GM18526 (cell line): Measurements from ENCODE around the gene TOPBP1.

Source experiments
- POLR2A ChIP-seq: IDR thresholded peaks from 3 replicates; pipeline ENCODE4 v1.6.1; 2011; ENCODE audit not compliant: insufficient read length; ENCODE audit errors: extremely low read depth

TOPBP1 gene

DNA sequence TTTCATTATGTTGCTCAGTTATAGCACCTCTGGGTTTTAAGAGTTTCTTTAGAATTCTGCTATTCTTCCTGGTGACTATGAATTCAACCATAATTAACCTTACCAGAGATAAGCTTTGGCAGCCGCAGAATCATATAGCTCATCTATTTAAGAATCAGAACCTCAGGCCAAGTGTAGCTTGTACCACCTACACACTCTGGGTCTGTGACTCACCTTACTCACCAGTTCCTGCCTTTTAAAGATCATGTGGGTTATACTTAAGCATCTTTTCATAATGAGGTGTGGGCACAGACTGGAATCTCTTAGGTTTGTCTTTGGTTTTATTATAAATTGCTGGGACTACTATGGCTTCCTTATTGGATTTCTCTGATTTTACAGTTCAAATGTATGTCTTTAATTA lies 66.4 kb downstream of the TOPBP1 start:
- TF ChIP-seq POLR2A, result no peak

DNA sequence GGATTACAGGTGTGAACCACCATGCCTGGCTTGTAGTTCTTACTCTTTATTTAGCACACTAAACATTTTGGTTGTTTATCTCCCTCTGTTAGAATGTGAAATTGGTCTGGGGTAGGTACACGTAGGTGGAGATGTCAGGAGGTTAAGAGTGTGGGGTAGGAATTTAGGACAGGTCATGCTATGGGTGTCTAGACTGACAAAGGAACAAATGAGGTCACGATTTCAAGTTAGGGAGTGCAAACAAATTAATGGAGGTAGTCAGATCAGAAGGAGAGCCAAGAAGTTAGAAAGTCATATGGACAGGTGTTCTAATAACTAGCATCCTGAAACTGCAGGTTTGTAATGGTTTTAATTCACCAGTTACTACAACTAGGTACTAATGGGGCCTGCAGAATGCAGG lies 68.5 kb downstream of the TOPBP1 start:
- no peak for TF ChIP-seq POLR2A

DNA sequence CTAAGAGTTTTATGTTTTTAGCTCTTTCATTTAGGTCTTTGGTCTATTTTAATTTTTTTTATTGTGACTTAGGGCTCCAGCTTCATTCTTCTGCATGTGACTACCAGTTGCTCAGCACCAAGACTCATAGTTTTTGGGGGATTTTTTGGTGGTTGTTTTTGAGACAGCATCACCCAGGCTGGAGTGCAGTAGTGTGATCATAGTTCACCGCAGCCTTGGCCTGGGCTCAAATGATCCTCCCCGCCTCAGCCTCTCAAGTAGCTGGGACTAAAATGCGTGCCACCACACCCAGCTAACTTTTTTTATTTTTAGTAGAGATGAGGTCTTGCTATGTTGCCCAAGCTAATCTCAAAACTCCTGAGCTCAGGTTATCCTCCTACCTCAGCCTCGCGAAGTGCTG lies 68.9 kb downstream of the TOPBP1 start:
- no peak for TF ChIP-seq POLR2A

DNA sequence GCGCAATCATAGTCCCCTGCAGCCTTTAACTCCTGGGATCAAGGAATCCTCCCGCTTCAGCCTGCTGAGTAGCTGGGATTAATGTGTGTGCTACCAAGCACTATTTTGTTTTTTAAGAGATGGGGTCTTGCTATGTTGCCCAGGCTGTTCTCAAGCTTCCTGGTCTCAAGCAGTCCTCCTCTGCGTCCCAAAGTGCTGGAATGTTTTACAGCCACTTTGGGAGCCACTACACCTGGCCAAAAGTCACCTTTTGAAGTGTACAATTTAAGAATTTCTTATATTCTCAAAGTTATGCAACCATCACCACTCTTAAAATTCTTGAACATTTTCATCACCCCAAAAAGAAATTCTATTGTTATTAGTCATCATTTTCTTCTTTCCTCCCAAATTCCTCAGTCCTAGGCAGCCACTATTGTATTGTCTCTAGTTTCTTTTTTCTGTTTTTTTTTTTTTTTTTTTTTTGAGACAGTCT lies 70.4 kb downstream of the TOPBP1 start:
- TF ChIP-seq POLR2A, result no peak

DNA sequence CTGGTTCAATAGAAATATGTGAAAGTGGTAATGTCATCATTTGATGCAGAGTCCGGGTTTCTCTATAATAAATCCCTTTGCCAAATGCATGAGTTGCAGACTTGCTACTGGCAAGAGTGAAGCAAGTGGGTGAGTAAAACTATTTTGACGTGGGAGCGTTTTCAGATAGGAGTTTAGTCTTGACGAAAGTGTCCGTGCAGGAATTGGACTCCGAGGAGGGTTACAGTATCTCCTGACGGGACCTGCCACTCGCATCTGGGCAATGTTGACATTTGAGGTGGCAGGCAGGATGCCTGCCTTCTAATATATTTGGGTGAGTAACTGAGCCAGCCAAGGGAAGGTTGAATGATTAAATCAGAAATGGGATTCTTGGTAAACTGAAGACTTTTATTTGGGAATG lies 72.2 kb downstream of the TOPBP1 start:
- no peak for TF ChIP-seq POLR2A

DNA sequence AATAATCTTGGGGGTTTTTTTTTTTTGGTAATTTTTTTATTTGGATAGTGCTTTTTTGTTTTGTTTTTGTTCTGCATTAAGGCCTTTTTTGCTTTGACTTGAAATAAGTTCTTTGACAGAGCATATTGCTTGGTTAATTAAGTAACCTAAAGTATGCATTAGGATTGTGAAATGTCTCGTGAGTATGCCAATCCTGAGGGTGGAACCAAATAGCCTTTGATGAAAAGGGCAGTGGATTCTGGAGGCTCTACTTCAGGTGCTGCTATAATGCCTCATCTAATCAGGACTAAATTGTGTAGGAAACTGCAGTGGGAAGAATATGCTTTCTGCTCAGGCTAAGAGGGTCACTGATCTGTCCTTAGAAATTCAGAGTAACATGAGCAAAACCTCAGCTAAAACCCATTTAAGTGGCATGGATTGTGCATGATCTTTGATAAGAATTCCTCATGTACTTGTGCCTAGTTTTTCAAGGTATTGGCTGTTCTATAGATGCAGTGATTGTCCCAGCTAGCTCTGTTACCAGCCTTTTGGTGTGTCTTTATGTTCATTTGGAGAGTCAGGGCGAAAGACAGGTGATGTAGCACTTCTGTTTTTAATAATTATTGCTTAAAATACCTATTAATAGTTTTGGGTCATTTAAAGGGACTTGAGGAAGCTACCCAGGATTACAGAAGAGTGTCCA lies 72.8 kb downstream of the TOPBP1 start:
- no peak for TF ChIP-seq POLR2A

DNA sequence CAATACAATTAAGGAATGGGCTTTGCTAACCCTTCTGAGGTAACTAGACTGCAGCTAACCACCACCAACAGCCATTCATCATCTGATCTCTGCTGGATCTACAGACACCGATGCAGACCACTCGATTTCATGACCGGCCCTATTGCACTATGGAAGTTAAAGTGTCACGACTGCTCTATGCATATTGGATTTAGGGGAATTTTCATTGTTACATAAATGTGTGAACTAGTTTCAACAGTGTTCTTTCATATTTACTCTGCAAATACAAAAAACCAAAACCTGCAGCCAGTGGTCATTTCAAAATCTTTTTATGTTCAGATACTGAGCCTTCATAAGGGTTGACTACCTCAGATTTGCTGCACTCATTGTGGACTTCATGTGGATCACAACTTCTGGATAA lies 73.7 kb downstream of the TOPBP1 start:
- TF ChIP-seq POLR2A, result no peak

DNA sequence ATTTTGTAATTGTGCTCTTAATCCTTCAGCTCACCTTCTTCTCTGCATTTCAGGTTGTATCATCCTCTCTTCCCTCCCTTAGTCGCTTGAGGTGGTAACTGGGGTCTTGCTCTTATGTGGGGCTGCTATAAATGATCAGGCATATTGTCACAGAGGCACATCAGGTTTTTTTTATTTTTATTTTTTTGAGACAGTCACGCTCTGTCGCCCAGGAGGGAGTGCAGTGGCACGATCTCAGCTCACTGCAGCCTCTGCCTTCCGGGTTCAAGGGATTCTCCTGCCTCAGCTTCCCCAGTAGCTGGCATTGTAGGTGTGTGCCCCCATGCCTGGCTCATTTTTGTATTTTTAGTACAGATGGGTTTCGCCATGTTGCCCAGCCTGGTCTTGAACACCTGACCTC lies 78.3 kb downstream of the TOPBP1 start:
- no peak for TF ChIP-seq POLR2A

DNA sequence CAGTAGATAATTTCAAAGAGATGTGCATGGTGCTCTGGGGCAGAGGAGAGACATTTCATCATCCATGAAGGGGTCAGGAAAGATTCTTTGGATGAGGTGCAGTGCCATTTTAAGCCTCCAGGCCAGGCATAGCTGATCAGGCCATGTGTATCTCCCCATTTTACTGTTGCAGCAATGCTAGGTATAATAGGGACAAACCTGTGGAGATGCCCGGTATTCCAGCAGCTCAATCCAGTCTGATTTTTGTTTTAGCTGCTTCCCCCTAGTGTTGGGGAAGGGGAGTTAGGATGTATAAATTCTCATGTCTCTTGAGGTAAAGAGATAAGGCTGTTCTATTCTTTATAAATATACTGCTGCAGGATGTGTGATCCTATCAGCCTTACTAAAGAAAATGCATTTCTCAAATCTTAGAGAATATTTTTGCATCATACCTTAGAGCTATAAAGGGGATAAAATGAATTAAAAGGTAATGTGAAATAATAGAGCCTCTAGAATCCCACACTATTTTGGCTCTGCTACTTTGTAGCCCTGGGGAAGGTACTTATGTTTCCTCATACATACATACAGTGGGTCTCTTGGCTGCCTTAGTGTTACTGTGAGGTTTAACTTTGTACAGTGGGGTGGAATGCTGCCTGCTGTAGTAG lies 83.1 kb downstream of the TOPBP1 start:
- no peak for TF ChIP-seq POLR2A

DNA sequence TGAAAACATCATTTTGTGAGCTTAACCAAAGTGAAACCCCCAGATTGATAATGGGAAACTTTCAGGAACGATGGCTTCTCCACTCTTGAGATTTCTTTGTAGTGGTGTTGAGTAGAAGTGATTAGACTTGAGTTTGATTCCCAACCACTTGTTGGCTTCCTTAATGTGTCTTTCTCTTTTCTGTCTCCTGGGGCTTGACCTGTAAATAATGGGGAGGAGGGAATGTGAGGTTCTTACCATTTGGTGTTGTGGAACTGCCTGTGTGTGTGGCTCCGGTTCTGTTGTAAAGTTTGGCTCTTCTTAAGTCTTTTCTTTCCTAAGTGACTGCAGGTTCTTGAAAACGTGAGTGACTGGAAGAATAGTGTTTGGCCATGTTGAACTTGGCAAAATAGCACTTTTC lies 85.6 kb downstream of the TOPBP1 start:
- TF ChIP-seq POLR2A, result no peak

DNA sequence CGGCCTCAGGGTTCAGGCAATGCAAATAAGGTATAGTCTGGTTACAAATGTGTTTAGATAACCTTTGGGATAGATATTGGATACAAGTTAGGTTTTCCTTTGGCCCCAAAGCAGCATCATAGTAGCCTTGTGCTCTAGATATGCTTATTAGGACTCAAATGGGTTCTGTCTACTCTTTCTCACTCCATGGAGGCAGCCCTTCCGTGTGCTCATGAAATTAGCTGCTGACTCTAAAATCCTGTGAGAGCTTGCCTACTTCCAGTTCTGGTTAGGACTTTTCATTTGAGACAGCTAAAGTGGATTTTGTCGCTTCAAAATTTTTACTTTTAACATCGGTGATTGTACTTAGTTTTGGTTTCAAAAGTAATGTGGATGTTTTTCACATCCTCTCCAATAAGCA lies 86.7 kb downstream of the TOPBP1 start:
- TF ChIP-seq POLR2A, result no peak

DNA sequence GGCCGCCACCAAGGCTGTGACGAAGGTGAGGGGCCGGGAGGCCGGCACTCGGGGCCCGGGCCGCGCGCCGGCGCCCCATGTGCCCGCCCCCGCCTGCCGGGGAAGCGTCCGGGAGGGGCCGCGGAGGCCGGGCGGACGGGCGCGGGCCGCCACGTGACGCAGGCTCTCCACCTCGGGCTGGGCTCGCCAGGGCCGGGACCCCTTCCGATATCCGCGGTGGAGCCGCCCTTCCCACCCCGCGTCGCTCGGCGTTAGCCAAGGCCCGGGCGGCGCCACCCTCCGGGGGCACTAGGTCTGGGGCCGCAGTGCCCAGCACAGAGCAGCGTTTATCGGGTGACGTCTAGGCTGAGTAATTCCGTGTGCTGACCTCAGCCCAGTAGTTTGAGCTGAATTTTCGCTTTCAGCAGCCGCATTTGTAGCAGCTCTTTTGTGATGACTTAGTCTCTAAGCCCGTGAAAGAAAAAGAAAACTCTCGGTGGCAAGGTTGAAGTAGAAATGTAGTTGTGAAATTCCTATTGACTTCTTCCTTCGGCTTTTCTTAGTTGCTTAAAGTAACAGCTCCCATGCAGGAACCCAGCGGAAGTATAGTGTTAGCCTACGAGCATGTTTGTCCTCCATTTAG lies 87.4 kb downstream of the TOPBP1 start:
- TF ChIP-seq POLR2A, result peak; percentile 55

DNA sequence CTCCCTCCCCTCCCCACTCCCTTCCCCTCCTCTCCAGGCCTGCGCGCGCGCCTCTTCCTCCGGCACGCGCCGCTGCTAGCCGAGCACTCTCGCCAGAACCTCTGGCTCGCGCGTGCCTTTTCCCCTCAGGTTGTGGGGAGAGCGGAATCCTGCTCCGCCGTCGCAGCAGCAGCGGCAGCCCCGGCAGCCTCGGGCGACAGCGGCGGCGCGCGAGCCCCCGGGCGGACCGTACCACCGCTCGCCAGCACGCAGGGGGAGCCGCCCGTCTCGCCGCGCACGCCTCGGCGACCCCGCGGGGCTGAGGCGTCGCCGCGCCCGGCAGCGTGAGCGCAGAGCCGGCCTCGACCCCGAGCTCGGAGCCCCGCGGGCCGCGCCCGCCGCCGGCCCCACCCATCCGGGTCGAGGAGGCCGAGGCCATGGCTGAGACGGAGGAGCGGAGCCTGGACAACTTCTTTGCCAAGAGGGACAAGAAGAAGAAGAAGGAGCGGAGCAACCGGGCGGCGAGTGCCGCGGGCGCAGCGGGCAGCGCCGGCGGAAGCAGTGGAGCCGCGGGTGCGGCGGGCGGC lies 88.0 kb downstream of the TOPBP1 start, which contains the start of gene CDV3:
Gene CDV3, plus strand, starts transcription at position 58 of the 566 bp plus-strand sequence. Its CDS starts 359 bp downstream, at position 417.
- peak; percentile 91 for TF ChIP-seq POLR2A

DNA sequence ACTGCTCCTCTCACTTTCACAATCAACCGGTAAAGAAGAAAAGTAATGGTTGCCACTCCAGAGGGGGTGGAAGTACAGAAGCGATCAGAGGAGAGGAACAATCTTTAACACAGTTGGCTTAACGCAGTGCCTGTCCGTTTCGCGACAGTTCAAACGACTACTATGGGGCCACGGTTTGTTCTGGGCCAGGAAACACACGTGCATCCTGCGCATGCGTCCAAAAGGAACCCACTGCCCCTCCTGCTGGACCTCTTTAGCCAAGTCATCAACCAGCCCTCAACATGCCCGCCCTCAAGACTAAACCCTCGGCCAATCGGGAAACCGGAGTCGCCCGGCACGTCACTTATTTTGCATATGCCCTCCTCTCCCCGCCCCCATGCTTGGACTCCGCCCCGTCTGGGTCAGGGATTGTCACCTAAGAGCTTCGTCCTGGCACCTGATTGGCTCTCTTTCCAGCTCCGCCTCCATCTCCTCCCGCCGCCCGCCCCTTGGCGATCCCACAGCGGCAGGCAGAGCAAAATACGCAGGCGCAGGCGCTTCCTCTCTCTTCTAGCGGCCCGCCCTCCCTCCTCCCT lies 88.6 kb downstream of the TOPBP1 start:
- peak; percentile 79 for TF ChIP-seq POLR2A
